DOHH2 (cell line): ENCODE measurements around the gene SSBP2.

Experiments used
- EZH2phosphoT487 ChIP-seq: fragments of 200-600 bp; sonication (generic); IDR thresholded peaks from 2 replicates; pipeline ENCODE4 v1.6.1; 2017; ENCODE audit warnings: borderline replicate concordance, mild to moderate bottlenecking, antibody characterized with exemption, low read length, moderate library complexity, mixed read lengths
- TF ChIP-seq, protein P1 (sequence below): fragments of 200-600 bp; sonication (generic); IDR thresholded peaks from one replicate; pipeline ENCODE4 v1.5.1; 2014; ENCODE audit warnings: antibody characterized with exemption, mild to moderate bottlenecking, low read depth, low read length; ENCODE audit not compliant: poor library complexity, severe bottlenecking

GRCh38 chr5:81554647-81555046, 196.2 kb downstream of the SSBP2 start:
- TF ChIP-seq, protein P1, sequence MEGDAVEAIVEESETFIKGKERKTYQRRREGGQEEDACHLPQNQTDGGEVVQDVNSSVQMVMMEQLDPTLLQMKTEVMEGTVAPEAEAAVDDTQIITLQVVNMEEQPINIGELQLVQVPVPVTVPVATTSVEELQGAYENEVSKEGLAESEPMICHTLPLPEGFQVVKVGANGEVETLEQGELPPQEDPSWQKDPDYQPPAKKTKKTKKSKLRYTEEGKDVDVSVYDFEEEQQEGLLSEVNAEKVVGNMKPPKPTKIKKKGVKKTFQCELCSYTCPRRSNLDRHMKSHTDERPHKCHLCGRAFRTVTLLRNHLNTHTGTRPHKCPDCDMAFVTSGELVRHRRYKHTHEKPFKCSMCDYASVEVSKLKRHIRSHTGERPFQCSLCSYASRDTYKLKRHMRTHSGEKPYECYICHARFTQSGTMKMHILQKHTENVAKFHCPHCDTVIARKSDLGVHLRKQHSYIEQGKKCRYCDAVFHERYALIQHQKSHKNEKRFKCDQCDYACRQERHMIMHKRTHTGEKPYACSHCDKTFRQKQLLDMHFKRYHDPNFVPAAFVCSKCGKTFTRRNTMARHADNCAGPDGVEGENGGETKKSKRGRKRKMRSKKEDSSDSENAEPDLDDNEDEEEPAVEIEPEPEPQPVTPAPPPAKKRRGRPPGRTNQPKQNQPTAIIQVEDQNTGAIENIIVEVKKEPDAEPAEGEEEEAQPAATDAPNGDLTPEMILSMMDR = no peak
- no peak for TF ChIP-seq EZH2phosphoT487
